HCT116 (cell line): Measurements from ENCODE around the gene UBE3C. TPM values are rescaled to one million over a fixed set of nuclear protein-coding genes. Genes with fewer than 3 reads are reported as not detected.

Source experiments
- ATAC-seq: fragments of 200-7000 bp; cut with Tn5 transposase; 2 replicates; pipeline ENCODE4 v1.9.1; 2020; ENCODE audit warnings: mild to moderate bottlenecking, moderate library complexity
- BruUV-seq: library from RNA; stranded (reverse); fragments of 400-500 nt; replicated peaks from 2 replicates; lab custom pipeline; 2021; lab: Mats Ljungman, UMichigan
- CTCF ChIA-PET: fragments of 300-600 bp; sonication (Branson Sonifier 250); formaldehyde crosslinking; loops from one replicate; lab custom pipeline; 2021; ENCODE audit warnings: antibody characterized with exemption; lab: Charles Lee
- POLR2A ChIA-PET: fragments of 300-600, 350-600 bp; sonication (Branson Sonifier 250); formaldehyde crosslinking; loops from one replicate; lab custom pipeline; 2021; ENCODE audit warnings: antibody characterized with exemption; lab: Charles Lee
- RAD21 ChIA-PET, 2 experiments: fragments of 300-600 bp; sonication (Branson Sonifier 250); formaldehyde crosslinking; loops; one replicate each; lab custom pipeline; 2023; ENCODE audit warnings: low total read pairs in 2 of 2; ENCODE audit not compliant: uncharacterized antibody in 2 of 2, unreplicated experiment in 2 of 2, low non-redundant PET in 1 of 2; lab: Charles Lee
- DNase-seq: peaks from one replicate; pipeline ENCODE4 v3.0.0-alpha.2; 2010; ENCODE audit warnings: low read depth, low spot score
- H2AFZ ChIP-seq: fragments of 200-600 bp; shearing (Covaris generic), sonication (generic); 2 replicates; pipeline ENCODE4 v1.6.1; 2017; ENCODE audit warnings: low read depth, mixed run types, mixed read lengths, antibody characterized with exemption, low read length; ENCODE audit not compliant: poor library complexity, severe bottlenecking
- H3K27ac ChIP-seq: 2 replicates; pipeline ENCODE4 v1.5.1; 2012; ENCODE audit warnings: low read depth, low read length
- H3K27me3 ChIP-seq: fragments of 200-600 bp; sonication (generic); 2 replicates; pipeline ENCODE4 v1.6.1; 2016; ENCODE audit warnings: mixed run types, low read length, mixed read lengths; ENCODE audit not compliant: insufficient read depth
- H3K36me3 ChIP-seq, 2 experiments: fragments of 200-500 bp in 1 of 2; fragments of 200-600 bp in 1 of 2; sonication (Bioruptor generic) in 1 of 2; sonication (generic) in 1 of 2; 2 replicates each; pipeline versions ENCODE4 v1.5.1 to v1.6.1; 2014 to 2016; ENCODE audit warnings: low read length in 2 of 2, inconsistent platforms in 1 of 2, mixed read lengths in 1 of 2, mixed run types in 1 of 2; ENCODE audit not compliant: insufficient read depth in 2 of 2, control insufficient read depth in 1 of 2
- H3K4me1 ChIP-seq, 2 experiments: fragments of 200-600 bp in 1 of 2; sonication (generic) in 1 of 2; 2 replicates each; pipeline versions ENCODE4 v1.5.1 to v1.6.1; 2012 to 2017; ENCODE audit warnings: low read length in 2 of 2, inconsistent platforms in 1 of 2, mild to moderate bottlenecking in 1 of 2, mixed read lengths in 1 of 2, mixed run types in 1 of 2, moderate library complexity in 1 of 2; ENCODE audit not compliant: insufficient read depth in 2 of 2, control insufficient read depth in 1 of 2
- H3K4me2 ChIP-seq: fragments of 200-600 bp; sonication (generic); 2 replicates; pipeline ENCODE4 v1.6.1; 2017; ENCODE audit warnings: mixed run types, low read length, mixed read lengths
- H3K4me3 ChIP-seq, 2 experiments: fragments of 200-600 bp in 1 of 2; sonication (generic) in 1 of 2; replicated peaks in 1 of 2; 2 replicates each; pipeline ENCODE4 v1.5.1; 2011 to 2016; ENCODE audit warnings: low read length in 2 of 2, control low read depth in 1 of 2, low read depth in 1 of 2, mild to moderate bottlenecking in 1 of 2, mixed read lengths in 1 of 2, mixed run types in 1 of 2
- H3K79me2 ChIP-seq: fragments of 200-600 bp; sonication (generic); 2 replicates; pipeline ENCODE4 v1.6.1; 2017; ENCODE audit warnings: mild to moderate bottlenecking, mixed run types, low read length, moderate library complexity, mixed read lengths; ENCODE audit not compliant: insufficient read depth
- H3K9ac ChIP-seq: fragments of 200-600 bp; sonication (generic); 2 replicates; pipeline ENCODE4 v1.6.1; 2016; ENCODE audit warnings: low read length, mixed read lengths
- H3K9me2 ChIP-seq: fragments of 200-600 bp; sonication (generic), shearing (Covaris generic); 2 replicates; pipeline ENCODE4 v1.6.1; 2017; ENCODE audit warnings: mixed run types, mild to moderate bottlenecking, moderate library complexity; ENCODE audit not compliant: insufficient read depth
- H3K9me3 ChIP-seq, 2 experiments: fragments of 200-500 bp in 1 of 2; fragments of 200-600 bp in 1 of 2; sonication (Bioruptor generic) in 1 of 2; sonication (generic) in 1 of 2; 2 replicates each; pipeline ENCODE4 v1.6.1; 2014 to 2017; ENCODE audit warnings: low read length in 2 of 2, mixed read lengths in 2 of 2, inconsistent platforms in 1 of 2, low read depth in 1 of 2, mild to moderate bottlenecking in 1 of 2, mixed run types in 1 of 2, moderate library complexity in 1 of 2; ENCODE audit not compliant: control insufficient read depth in 1 of 2, insufficient read depth in 1 of 2
- H4K20me1 ChIP-seq: fragments of 200-600 bp; sonication (generic), shearing (Covaris generic); 2 replicates; pipeline ENCODE4 v1.6.1; 2017; ENCODE audit warnings: mixed run types, mild to moderate bottlenecking, moderate library complexity; ENCODE audit not compliant: insufficient read depth
- ATF3 ChIP-seq: IDR thresholded peaks from 2 replicates; pipeline ENCODE4 v1.6.1; 2012
- CBX3 ChIP-seq: IDR thresholded peaks from 2 replicates; pipeline ENCODE4 v1.6.1; 2012; ENCODE audit warnings: low read depth
- CTCF ChIP-seq, 3 experiments: fragments of 200-600 bp in 1 of 3; sonication (generic) in 1 of 3; IDR thresholded peaks in 2 of 3; conservative IDR thresholded peaks in 1 of 3; 2 replicates each; pipeline ENCODE4 v1.5.1; 2012 to 2017; ENCODE audit warnings: low read depth in 2 of 3, low read length in 2 of 3, antibody characterized with exemption in 1 of 3, borderline replicate concordance in 1 of 3, control low read depth in 1 of 3, mild to moderate bottlenecking in 1 of 3, mixed read lengths in 1 of 3, mixed run types in 1 of 3, moderate library complexity in 1 of 3; ENCODE audit not compliant: insufficient read depth in 1 of 3
- EGR1 ChIP-seq: IDR thresholded peaks from 2 replicates; pipeline ENCODE4 v1.6.1; 2012; ENCODE audit warnings: low read depth
- ELF1 ChIP-seq: IDR thresholded peaks from 2 replicates; pipeline ENCODE4 v1.6.1; 2012; ENCODE audit warnings: low read depth, borderline replicate concordance
- EZH2 ChIP-seq: fragments of 200-600 bp; sonication (generic); IDR thresholded peaks from 2 replicates; pipeline ENCODE4 v1.6.1; 2017; ENCODE audit warnings: antibody characterized with exemption, mixed run types
- EZH2phosphoT487 ChIP-seq: fragments of 200-600 bp; IDR thresholded peaks from 2 replicates; pipeline ENCODE4 v1.6.1; 2018; ENCODE audit warnings: antibody characterized with exemption, borderline replicate concordance
- FOSL1 ChIP-seq: IDR thresholded peaks from 2 replicates; pipeline ENCODE4 v1.6.1; 2012; ENCODE audit warnings: low read depth
- MAX ChIP-seq: IDR thresholded peaks from 2 replicates; pipeline ENCODE4 v1.6.1; 2012
- POLR2A ChIP-seq: IDR thresholded peaks from 2 replicates; pipeline ENCODE4 v1.7.0; 2011; ENCODE audit warnings: borderline replicate concordance; ENCODE audit not compliant: insufficient read depth, insufficient read length; ENCODE audit errors: extremely low read depth
- RAD21 ChIP-seq: IDR thresholded peaks from 2 replicates; pipeline ENCODE4 v1.6.1; 2012; ENCODE audit warnings: low read depth, mild to moderate bottlenecking
- REST ChIP-seq: IDR thresholded peaks from 2 replicates; pipeline ENCODE4 v1.6.1; 2012; ENCODE audit warnings: low read depth
- SIN3A ChIP-seq: IDR thresholded peaks from 2 replicates; pipeline ENCODE4 v1.6.1; 2012; ENCODE audit warnings: low read depth
- SP1 ChIP-seq: IDR thresholded peaks from 2 replicates; pipeline ENCODE4 v1.6.1; 2012; ENCODE audit warnings: low read depth
- SRF ChIP-seq: IDR thresholded peaks from 2 replicates; pipeline ENCODE4 v1.6.1; 2012; ENCODE audit warnings: low read depth
- TCF7L2 ChIP-seq: IDR thresholded peaks from 2 replicates; pipeline ENCODE4 v1.7.0; 2011; ENCODE audit warnings: borderline replicate concordance, inconsistent platforms; ENCODE audit not compliant: insufficient read depth, insufficient read length; ENCODE audit errors: extremely low read depth
- YY1 ChIP-seq: IDR thresholded peaks from 2 replicates; pipeline ENCODE4 v1.6.1; 2011; ENCODE audit warnings: low read length, low read depth, moderate library complexity, mild to moderate bottlenecking; ENCODE audit not compliant: insufficient replicate concordance; ENCODE audit errors: extremely low read depth
- ZFX ChIP-seq: fragments of 450-650 bp; IDR thresholded peaks from 2 replicates; pipeline ENCODE4 v1.6.1; 2017
- ZNF274 ChIP-seq: fragments of 200-500 bp; sonication (Bioruptor generic); IDR thresholded peaks from 2 replicates; pipeline ENCODE4 v1.6.1; 2014; ENCODE audit warnings: mild to moderate bottlenecking, low read depth, low read length, inconsistent platforms
- intact Hi-C: fragments of 100-400 bp; cut with micrococcal nuclease; formaldehyde crosslinking; loops from 2 replicates; pipeline ENCODE4 v1.10.0; 2022
- total RNA-seq: library from RNA; stranded (reverse); gene quantifications from one replicate; pipeline ENCODE4 v1.2.1, GENCODE V29; 2021; ENCODE audit not compliant: unreplicated experiment

The UBE3C gene
- total RNA-seq, 1 experiment from 2014 or later, result 68.3 TPM

GRCh38 chr7:157294773-157295172, 156.0 kb downstream of the UBE3C start (continued):
- TF ChIP-seq REST (no peak), CTCF (IDR thresholded peaks at IDR 0.05 in 2 of 3, conservative IDR thresholded peaks at IDR 0.05 in 1 of 3; ENCODE audit: borderline replicate concordance in 1 of 3, insufficient read depth in 1 of 3, low read depth in 2 of 3, low read length in 2 of 3) (no peak)
- TF ChIP-seq, all 23 proteins: peak for 0

GRCh38 chr7:157295338-157295737, 156.6 kb downstream of the UBE3C start:
- H3K27me3 ChIP-seq, result no peaks in the 10 kb centered on the region
- H3K4me1 ChIP-seq, result peaks cover 20 to 41% of the 10 kb centered on the region in 2 experiments
- no peaks in the 10 kb centered on the region for H3K79me2 ChIP-seq
- H2AFZ ChIP-seq, result no peak overlapping the region
- H3K4me2 ChIP-seq, result no peak overlapping the region
- DNase-seq, result no peak
- H3K4me3 ChIP-seq, result no peak overlapping the region
- CTCF ChIA-PET, result no interaction called here
- no peaks in the 10 kb centered on the region for H3K9me3 ChIP-seq
- ATAC-seq, result no peak
- POLR2A ChIA-PET, result no interaction called here
- BruUV-seq, result no TSS peak
- H3K27ac ChIP-seq, result no peak overlapping the region
- H4K20me1 ChIP-seq, result no peaks in the 10 kb centered on the region
- H3K36me3 ChIP-seq, result no peaks in the 10 kb centered on the region
- intact Hi-C loops, result no loop called here
- H3K9ac ChIP-seq, result no peak overlapping the region
- RAD21 ChIA-PET, result no interaction called here
- H3K9me2 ChIP-seq, result no peaks in the 10 kb centered on the region
- TF ChIP-seq POLR2A (no peak), ZFX (no peak), EGR1 (no peak), CTCF (IDR thresholded peaks at IDR 0.05 in 2 of 3, conservative IDR thresholded peaks at IDR 0.05 in 1 of 3; ENCODE audit: borderline replicate concordance in 1 of 3, insufficient read depth in 1 of 3, low read depth in 2 of 3, low read length in 2 of 3) (no peak), EZH2 (no peak), ELF1 (no peak), CBX3 (no peak), MAX (no peak), SP1 (no peak), YY1 (no peak), EZH2phosphoT487 (no peak), SRF (no peak), TCF7L2 (no peak), FOSL1 (no peak), ATF3 (no peak), SIN3A (no peak), ZNF274 (no peak), RAD21 (no peak)
